Motor neuron (in vitro differentiated cells): Measurements from ENCODE around the gene RAB22A. TPM values are rescaled to one million over a fixed set of nuclear protein-coding genes. Genes with fewer than 3 reads are reported as not detected.
"Not testable (repeated sequence)": the region's sequence is repeated elsewhere in the genome, so short reads cannot be mapped to it uniquely, and the experiment has no call there.

Source experiments
- ATAC-seq, 8 experiments: fragments of 200-7000 bp; cut with Tn5 transposase; replicated peaks in 6 of 8; 2 replicates each; pipeline ENCODE4 v1.8.0; 2021; ENCODE audit warnings: mild to moderate bottlenecking in 8 of 8, moderate library complexity in 8 of 8
- H3K27ac ChIP-seq, 2 donors: fragments of 250-450 bp; sonication (Bioruptor Pico); 2 replicates each; pipeline ENCODE4 v1.9.0; 2021; ENCODE audit warnings: antibody characterized with exemption in 2 of 2, mild to moderate bottlenecking in 2 of 2, moderate library complexity in 1 of 2
- H3K4me1 ChIP-seq, 2 donors: fragments of 250-450 bp; sonication (Bioruptor Pico); replicated peaks in 1 of 2; 2 replicates each; pipeline ENCODE4 v1.6.1; 2021; ENCODE audit warnings: antibody characterized with exemption in 2 of 2, mild to moderate bottlenecking in 2 of 2, moderate library complexity in 1 of 2
- H3K4me3 ChIP-seq, 5 donors: fragments of 250-450 bp; sonication (Bioruptor Pico); 2 replicates each; pipeline ENCODE4 v1.9.0; 2021; ENCODE audit warnings: antibody characterized with exemption in 5 of 5, mild to moderate bottlenecking in 5 of 5, moderate library complexity in 4 of 5
- WGBS, 10 experiments: fragments of 450-650 bp; shearing (Covaris generic); methylation state at CpG; one replicate each; pipeline ENCODE4 v1.0.0; 2022; 5-methylcytosine and 5-hydroxymethylcytosine counted together
- in situ Hi-C, 9 experiments: fragments of 400-800 bp; cut with MboI; loops; one replicate each; pipeline ENCODE4 v1.15.0; 2021; ENCODE audit warnings: low sequenced_read_pairs in 9 of 9, low pct_unique_long_range_greater_than_20kb in 2 of 9; ENCODE audit not compliant: unreplicated experiment in 9 of 9
- total RNA-seq, 8 experiments: library from RNA; unstranded; fragments of 300-600 nt; gene quantifications; 2 replicates each; pipeline versions ENCODE4 v1.2.3 to v1.2.4, GENCODE V29; 2022

RAB22A gene
- total RNA-seq, 8 experiments from 2014 or later: 10.8 to 28.4 (median 15.2) TPM

DNA sequence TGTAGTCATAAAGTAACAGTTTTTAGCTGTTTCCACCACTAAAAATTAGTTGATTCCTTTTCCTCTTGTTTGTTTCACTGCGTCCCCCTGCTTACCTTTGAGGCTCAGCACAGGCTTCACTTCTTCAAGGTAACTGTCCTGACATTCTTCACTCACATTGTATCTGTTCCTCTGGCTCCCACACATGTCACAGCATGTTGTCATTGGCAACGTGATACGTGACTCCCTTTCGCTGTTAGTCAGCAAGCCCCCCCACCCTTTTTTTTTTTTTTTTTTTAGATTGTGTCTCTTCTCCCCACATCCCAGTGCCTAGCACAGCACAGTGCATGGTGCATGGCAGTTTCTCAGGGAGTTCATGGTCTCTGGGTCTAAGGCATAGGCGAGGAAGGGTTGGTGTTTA lies 92.8 kb downstream of the RAB22A start:
- WGBS, 10 experiments: 48 to 100% (median 90%) methylated on average over 1 to 5 of the region's 5 CpGs; no CpG with 5 or more reads in 1 of the 10 experiments
- in situ Hi-C loops: no loop called here
- no peak overlapping the region for H3K4me3 ChIP-seq
- ATAC-seq: peak in 1 of 8 experiments; percentile 15
- H3K4me1 ChIP-seq: no peaks in the 10 kb centered on the region
- H3K27ac ChIP-seq: no peak overlapping the region

DNA sequence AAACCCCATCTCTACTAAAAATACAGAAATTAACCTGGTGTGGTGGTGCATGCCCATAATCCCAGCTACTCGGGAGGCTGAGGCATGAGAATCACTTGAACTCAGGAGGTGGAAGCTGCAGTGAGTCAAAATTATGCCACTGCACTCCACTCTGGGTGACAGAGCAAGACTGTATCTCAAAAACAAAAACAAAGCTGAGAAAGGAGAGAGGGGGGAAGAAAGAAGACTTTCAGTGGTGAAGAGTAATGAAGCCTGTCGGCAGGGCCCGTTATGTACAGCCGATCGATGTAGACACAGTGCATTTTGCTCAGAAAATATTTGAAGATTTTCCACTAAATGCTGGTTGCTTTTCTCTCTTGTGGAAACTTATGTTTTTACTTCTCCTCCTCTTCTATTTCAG lies 93.3 kb downstream of the RAB22A start:
- no peak for ATAC-seq
- in situ Hi-C loops: no loop called here
- no peak overlapping the region for H3K27ac ChIP-seq
- WGBS, 10 experiments: 88 to 100% (median 100%) methylated on average over 1 to 4 of the region's 5 CpGs; no CpG with 5 or more reads in 5 of the 10 experiments
- H3K4me3 ChIP-seq: no peak overlapping the region
- no peaks in the 10 kb centered on the region for H3K4me1 ChIP-seq

DNA sequence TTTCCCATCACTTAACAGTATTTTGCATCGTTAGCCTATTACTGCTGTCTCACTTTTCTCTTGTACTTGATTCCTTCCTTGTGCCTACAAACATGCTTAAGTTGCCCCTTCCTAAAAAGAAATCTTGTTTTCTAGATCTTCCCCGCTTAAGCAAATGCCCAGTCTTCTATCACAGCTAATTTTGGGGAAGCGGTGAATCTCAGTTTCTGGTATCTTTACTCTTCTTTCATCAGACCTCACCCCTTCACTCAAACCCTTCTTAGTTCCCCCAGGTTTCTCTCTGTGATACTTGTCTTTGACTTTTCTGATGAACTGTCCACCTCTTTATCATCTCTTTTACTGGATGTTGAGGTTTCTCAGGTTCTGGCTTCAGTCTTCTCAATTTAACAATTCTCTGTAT lies 93.8 kb downstream of the RAB22A start:
- WGBS, 10 experiments: 82 to 100% (median 96%) methylated on average over 1 to 3 of the region's 3 CpGs
- no peak overlapping the region for H3K4me3 ChIP-seq

DNA sequence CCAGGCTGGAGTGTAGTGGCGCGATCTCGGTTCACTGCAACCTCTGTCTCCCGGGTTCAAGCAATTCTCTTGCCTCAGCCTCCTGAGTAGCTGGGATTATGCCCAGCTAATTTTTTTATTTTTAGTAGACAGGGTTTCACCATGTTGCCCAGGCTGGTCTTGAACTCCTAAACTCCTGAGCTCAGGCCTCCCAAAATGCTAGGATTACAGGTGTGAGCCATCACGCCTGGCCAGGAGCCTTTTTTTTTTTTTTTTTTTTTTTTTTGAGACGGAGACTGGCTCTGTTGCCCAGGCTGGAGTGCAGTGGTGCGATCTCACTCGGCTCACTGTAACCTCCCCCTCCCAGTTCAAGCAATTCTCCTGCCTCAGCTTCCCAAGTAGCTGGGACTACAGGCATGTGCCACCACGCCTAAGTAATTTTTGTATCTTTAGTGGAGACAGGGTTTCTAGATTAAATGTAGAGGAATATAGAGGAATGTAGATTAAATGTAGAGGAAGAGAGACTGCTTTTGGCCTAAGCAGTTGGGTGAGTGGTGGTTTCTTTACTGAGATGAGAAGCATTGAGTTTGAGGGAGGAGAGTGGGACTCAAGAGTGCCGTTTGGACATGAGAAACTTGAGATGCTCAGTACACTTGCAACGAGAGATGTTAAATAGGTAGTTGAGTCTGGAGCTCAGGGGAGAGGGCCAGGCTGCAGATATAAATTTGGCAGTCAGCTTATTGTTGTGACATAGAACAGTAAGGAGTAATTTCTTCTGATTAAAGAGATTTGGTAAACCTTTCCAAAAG lies 96.2 kb downstream of the RAB22A start:
- peak in 1 of 8 experiments; percentile 17 for ATAC-seq
- in situ Hi-C loops: no loop called here
- H3K4me3 ChIP-seq: no peak overlapping the region
- WGBS, 10 experiments: 54 to 100% (median 75%) methylated on average over 1 to 9 of the region's 11 CpGs; no CpG with 5 or more reads in 1 of the 10 experiments
- no peak overlapping the region for H3K27ac ChIP-seq
- H3K4me1 ChIP-seq: peaks cover 7 to 9% of the 10 kb centered on the region in 2 donors

More for the DNA sequence above, 93.8 kb downstream of the RAB22A start:
- in situ Hi-C loops: no loop called here
- Histone ChIP-seq H3K27ac (no peak overlapping the region), H3K4me1 (no peaks in the 10 kb centered on the region)
- ATAC-seq: no peak

DNA sequence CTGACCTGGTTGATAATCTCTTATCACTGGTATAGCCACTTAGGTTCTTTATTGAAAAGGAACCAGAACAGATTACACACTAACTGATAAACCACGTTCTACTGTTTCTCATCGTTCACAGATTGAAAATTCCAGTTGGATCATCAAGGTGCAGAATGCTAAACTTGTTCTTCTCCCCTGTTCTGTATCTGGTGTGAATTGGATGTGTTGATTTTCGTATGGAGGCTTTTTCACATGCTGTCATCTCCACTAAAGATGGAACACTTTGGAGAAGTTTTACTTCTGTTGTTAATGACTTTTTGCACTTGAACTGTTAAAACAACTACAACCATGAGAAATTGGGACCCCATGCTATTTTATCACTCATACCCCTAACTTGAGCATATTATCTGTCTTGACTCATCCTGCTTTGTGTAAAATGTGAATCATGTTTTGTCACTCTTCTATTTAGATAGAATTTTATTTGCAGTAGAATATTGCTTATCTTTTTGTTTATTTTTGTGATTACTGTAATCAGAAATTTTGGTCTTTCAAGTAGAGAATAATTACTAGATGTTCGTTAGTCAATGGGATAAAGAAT lies 97.0 kb downstream of the RAB22A start:
- 60 to 100% (median 88%) methylated on average over 1 to 4 of the region's 4 CpGs for WGBS, 10 experiments
- no peak overlapping the region for H3K27ac ChIP-seq
- ATAC-seq: no peak
- peaks cover 7 to 9% of the 10 kb centered on the region in 2 donors for H3K4me1 ChIP-seq
- in situ Hi-C loops: no loop called here
- no peak overlapping the region for H3K4me3 ChIP-seq

DNA sequence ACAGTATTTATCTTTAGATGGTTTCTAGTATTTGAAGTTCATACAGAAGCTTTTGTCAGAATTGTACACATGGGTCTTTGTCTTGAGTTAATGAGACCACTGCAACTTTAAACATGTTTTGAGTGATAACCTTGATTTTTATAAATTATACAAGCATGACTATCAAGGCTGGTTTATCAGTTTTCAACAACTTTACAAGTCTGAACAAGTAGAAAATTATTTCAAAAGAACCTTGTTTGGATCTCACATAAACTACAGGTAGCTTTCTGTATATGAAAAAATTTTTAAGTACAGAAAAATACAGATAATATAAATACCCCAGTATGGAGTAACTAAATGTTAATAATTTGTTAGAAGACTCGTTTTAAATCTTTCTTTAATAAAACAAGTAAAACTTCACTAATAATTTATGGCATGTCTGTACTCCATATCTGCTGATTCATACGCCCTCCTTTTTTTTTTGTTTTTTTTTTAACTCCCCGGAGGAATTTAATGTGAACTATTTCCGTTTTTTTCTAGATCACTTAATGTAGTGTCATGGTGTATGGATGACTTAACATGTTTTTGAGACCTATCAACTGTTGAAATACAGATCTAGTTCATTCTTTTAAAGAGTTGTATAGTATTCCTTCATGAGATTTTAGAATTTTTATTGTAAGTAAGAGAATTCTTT lies 97.8 kb downstream of the RAB22A start:
- ATAC-seq: peak in 1 of 8 experiments; percentile 23
- WGBS, 10 experiments: 36 to 97% (median 88%) methylated on average over 3 to 4 of the region's 4 CpGs
- no peak overlapping the region for H3K4me3 ChIP-seq
- in situ Hi-C loops: no loop called here
- H3K27ac ChIP-seq: no peak overlapping the region
- H3K4me1 ChIP-seq: peaks cover 7 to 9% of the 10 kb centered on the region in 2 donors

DNA sequence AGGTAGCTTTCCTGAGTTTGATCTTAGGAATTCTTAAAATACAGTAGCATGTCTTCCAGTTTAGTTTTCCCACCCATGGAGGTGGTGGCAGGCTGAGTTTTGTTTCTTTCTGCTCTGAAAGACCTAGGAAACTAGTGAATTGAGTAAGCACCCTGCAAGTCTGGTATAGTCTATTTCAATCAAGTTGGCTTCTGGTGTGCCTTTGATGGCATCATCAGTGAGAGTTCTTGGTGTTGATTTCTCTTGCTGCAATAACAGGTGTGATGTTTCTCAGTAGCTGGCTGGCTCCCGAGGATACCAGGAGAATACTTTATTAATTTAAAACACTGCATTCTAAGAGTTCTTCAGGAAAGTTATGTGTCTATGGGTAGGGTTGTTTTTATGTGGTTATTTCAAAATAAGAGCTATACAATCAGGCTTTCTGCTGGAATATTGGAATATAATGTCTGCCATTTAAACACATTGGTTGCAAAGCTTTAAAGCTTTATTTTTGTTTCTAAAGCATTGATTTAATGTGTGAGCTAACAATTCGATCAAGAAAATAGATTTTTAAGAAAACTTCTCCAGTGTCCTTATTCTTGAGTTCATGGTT lies 98.5 kb downstream of the RAB22A start:
- Histone ChIP-seq H3K4me1 (peaks cover 7 to 9% of the 10 kb centered on the region in 2 donors), H3K4me3 (no peak overlapping the region), H3K27ac (no peak overlapping the region)
- ATAC-seq: no peak
- 60 to 100% (median 88%) methylated on average over 1 to 2 of the region's 2 CpGs; no CpG with 5 or more reads in 2 of the 10 experiments for WGBS, 10 experiments
- in situ Hi-C loops: no loop called here

DNA sequence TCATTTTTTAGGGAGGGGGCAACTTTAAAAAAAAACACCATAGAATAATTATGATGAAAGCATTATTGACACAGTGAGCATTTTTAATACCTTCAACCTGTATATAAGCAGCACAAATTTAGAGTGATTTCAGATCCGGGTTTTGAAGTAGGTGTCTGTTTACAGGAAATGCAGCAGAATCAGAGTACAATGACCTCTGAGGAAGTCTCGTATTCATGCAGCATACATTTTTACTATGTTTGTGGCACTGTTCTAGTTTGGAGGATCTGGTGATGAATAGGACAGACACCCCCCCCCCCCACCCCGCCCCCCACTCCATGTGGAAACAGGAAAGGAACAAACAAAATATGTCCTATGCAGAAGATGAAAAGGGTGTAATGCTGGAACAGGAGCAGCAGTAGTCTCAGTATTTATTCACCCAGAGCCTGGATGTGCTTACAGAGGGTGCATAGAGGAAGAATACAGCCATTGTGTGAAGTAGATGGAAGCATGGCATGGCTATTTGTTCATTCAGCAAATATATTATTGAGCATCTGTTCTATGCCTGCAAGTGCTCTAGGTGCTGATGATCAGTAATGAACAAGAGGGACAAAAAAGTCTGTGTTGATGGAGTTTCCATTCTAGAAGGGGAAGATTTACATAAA lies 99.2 kb downstream of the RAB22A start:
- 0 to 68% (median 50%) methylated on average over 1 to 2 of the region's 3 CpGs; no CpG with 5 or more reads in 5 of the 10 experiments for WGBS, 10 experiments
- ATAC-seq: peak in 3 of 8 experiments; percentile 28 to 42 (median 39)
- Histone ChIP-seq H3K4me3 (no peak overlapping the region), H3K27ac (no peak overlapping the region), H3K4me1 (peaks cover 7 to 9% of the 10 kb centered on the region in 2 donors)
- in situ Hi-C loops: no loop called here

DNA sequence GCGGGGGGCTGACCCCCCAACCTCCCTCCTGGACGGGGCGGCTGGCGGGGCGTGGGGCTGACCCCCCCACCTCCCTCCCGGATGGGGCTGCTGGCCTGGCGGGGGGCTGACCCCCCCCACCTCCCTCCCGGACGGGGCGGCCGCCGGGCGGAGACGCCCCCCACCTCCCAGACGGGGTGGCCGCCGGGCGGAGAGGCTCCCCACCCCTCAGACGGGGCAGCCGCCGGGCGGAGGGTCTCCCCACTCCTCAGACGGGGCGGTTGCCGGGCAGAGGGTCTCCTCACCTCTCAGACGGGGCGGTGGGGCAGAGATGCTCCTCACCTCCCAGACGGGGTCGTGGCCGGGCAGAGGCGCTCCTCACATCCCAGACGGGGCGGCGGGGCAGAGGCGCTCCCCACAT lies 104.7 kb downstream of the RAB22A start:
- ATAC-seq, in situ Hi-C loops, H3K27ac ChIP-seq, H3K4me3 ChIP-seq, H3K4me1 ChIP-seq: not testable (repeated sequence)
- WGBS, 10 experiments: no CpG with 5 or more reads among the region's 35 CpGs

DNA sequence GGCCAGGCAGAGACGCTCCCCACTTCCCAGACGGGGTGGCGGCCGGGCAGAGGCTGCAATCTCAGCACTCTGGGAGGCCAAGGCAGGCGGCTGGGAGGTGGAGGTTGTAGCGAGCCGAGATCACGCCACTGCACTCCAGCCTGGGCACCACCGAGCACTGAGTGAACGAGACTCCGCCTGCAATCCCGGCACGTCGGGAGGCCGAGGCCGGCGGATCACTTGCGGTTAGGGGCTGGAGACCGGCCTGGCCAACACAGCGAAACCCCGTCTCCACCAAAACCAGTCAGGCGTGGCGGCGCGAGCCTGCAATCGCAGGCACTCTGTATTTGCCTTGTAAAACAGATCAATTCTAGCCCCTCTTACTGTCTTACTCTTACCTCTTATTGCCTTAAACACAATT lies 105.3 kb downstream of the RAB22A start:
- ATAC-seq, H3K27ac ChIP-seq, H3K4me3 ChIP-seq, in situ Hi-C loops, H3K4me1 ChIP-seq: not testable (repeated sequence)
- 93% methylated on average over 3 of the region's 26 CpGs; no CpG with 5 or more reads in 9 of the 10 experiments for WGBS, 10 experiments

DNA sequence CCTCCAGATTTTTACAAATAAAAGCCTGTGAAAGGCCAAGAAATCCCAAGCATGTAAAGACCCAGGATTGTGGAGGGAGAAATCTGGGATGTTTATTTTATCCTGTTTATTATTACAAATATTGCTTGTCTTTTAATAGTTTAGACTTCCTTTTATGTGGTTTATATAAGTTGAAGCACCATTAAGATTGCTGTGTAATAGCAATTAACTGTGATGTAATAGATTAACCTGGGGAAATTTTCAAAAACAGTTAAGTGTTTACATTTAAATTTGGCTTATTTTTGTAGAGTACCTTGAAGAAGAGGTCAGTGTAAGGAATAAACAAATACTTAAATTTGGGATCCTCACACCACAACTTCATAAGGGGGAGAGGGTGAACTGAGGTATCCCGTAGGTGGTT lies 106.5 kb downstream of the RAB22A start:
- Histone ChIP-seq H3K27ac (no peak overlapping the region), H3K4me3 (no peak overlapping the region), H3K4me1 (no peaks in the 10 kb centered on the region)
- no peak for ATAC-seq
- in situ Hi-C loops: no loop called here
- 83 to 100% methylated on average over 1 of the region's 1 CpG; no CpG with 5 or more reads in 8 of the 10 experiments for WGBS, 10 experiments

DNA sequence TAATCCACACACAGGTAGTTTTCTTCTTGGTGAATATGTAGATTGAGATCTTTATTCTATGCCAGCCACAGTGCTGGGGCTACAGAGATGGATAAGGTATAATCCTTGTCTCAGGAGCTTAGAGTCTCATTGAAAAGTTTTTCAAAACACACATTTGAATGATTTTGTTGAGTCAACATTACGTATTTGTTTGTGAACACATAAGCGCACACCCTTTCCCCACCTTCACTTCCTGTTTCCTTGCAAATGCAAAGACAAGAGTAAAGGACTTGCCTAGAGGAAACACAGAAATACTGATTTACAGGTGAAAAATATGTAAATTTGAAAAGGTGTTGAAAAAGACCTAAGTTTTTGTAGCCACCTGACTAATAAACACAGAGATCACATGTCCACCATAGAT lies 107.3 kb downstream of the RAB22A start:
- Histone ChIP-seq H3K4me1 (no peaks in the 10 kb centered on the region), H3K4me3 (no peak overlapping the region), H3K27ac (no peak overlapping the region)
- no peak for ATAC-seq
- in situ Hi-C loops: no loop called here
- WGBS, 10 experiments: 71 to 100% (median 88%) methylated on average over 1 to 2 of the region's 2 CpGs; no CpG with 5 or more reads in 2 of the 10 experiments
